Non-pigmented ciliary epithelial cell (primary cell): Measurements from ENCODE around the gene ELP4.
"Not testable (repeated sequence)": the region's sequence is repeated elsewhere in the genome, so short reads cannot be mapped to it uniquely, and the experiment has no call there.

ENCODE experiments used
- DNase-seq: peaks from one replicate; pipeline ENCODE4 v3.0.0-alpha.2; 2010; ENCODE audit warnings: low read depth

Gene ELP4

GRCh38 chr11:31646216-31646615, 136.6 kb downstream of the ELP4 start:
- no peak for DNase-seq

GRCh38 chr11:31649129-31649966, 139.8 kb downstream of the ELP4 start:
- no peak for DNase-seq

GRCh38 chr11:31651208-31651607, 141.6 kb downstream of the ELP4 start:
- no peak for DNase-seq

GRCh38 chr11:31651822-31652221, 142.3 kb downstream of the ELP4 start:
- DNase-seq: no peak

- DNase-seq: no peak
Observed at GRCh38 chr11:31652528-31652927, 143.0 kb downstream of the ELP4 start.

- peak; percentile 87 for DNase-seq
Observed at GRCh38 chr11:31655483-31655882, 145.9 kb downstream of the ELP4 start.

GRCh38 chr11:31656051-31656450, 146.5 kb downstream of the ELP4 start:
- DNase-seq: no peak

GRCh38 chr11:31657091-31657490, 147.5 kb downstream of the ELP4 start:
- DNase-seq: no peak

- no peak for DNase-seq
Observed at GRCh38 chr11:31664129-31664528, 154.6 kb downstream of the ELP4 start.

- no peak for DNase-seq
Observed at GRCh38 chr11:31664954-31665353, 155.4 kb downstream of the ELP4 start.

- DNase-seq: no peak
Observed at GRCh38 chr11:31671681-31672080, 162.1 kb downstream of the ELP4 start.

GRCh38 chr11:31673108-31673507, 163.5 kb downstream of the ELP4 start:
- DNase-seq: not testable (repeated sequence)

GRCh38 chr11:31676280-31676982, 166.9 kb downstream of the ELP4 start:
- no peak for DNase-seq

GRCh38 chr11:31680770-31681169, 171.2 kb downstream of the ELP4 start:
- DNase-seq: no peak

GRCh38 chr11:31687256-31687655, 177.7 kb downstream of the ELP4 start:
- DNase-seq: no peak

- DNase-seq: no peak
Observed at GRCh38 chr11:31687861-31688260, 178.3 kb downstream of the ELP4 start.

GRCh38 chr11:31689559-31689958, 180.0 kb downstream of the ELP4 start:
- DNase-seq: no peak

- no peak for DNase-seq
Observed at GRCh38 chr11:31690041-31690440, 180.5 kb downstream of the ELP4 start.

GRCh38 chr11:31690516-31690915, 180.9 kb downstream of the ELP4 start:
- no peak for DNase-seq

GRCh38 chr11:31692466-31692865, 182.9 kb downstream of the ELP4 start:
- no peak for DNase-seq

- DNase-seq: not testable (repeated sequence)
Observed at GRCh38 chr11:31697049-31697448, 187.5 kb downstream of the ELP4 start.

GRCh38 chr11:31699066-31699465, 189.5 kb downstream of the ELP4 start:
- DNase-seq: no peak

GRCh38 chr11:31702966-31703365, 193.4 kb downstream of the ELP4 start:
- no peak for DNase-seq
